ENCODE results near the gene RHCE.

GRCh38 chr1:25427696-25428095 lies 7.1 kb upstream of the RHCE start:
- TF ChIP-seq CDX4 (CRISPR knock-in tag; IDR thresholded peaks at IDR 0.05; ENCODE audit: borderline replicate concordance) (no peak), FOXP1 (CRISPR knock-in tag; IDR thresholded peaks at IDR 0.05; ENCODE audit: borderline replicate concordance) (no peak), CTCF (IDR thresholded peaks at IDR 0.05) (no peak), JAZF1 (CRISPR knock-in tag; IDR thresholded peaks at IDR 0.05) (no peak), ATF6 (CRISPR knock-in tag; IDR thresholded peaks at IDR 0.05) (no peak), KAT7 (CRISPR knock-in tag; IDR thresholded peaks at IDR 0.05; ENCODE audit: borderline replicate concordance) (no peak), ATF3 (CRISPR knock-in tag; conservative IDR thresholded peaks at IDR 0.05) (no peak), AR (CRISPR knock-in tag; IDR thresholded peaks at IDR 0.05) (no peak), USF2 (CRISPR knock-in tag; IDR thresholded peaks at IDR 0.05) (no peak), ZNF138 (CRISPR knock-in tag; conservative IDR thresholded peaks at IDR 0.05) (no peak)
